Measurements from ENCODE around the gene TENM4. TPM values are rescaled to one million over a fixed set of nuclear protein-coding genes. Genes with fewer than 3 reads are reported as not detected.
A peak's percentile ranks its signal among the peaks of the same experiment; 100 is the strongest.
"Not testable (repeated sequence)": the region's sequence is repeated elsewhere in the genome, so short reads cannot be mapped to it uniquely, and the experiment has no call there.

The TENM4 gene
- total RNA-seq, 8 experiments from 2014 or later = 0.59 to 82.2 (median 24.2) TPM

DNA sequence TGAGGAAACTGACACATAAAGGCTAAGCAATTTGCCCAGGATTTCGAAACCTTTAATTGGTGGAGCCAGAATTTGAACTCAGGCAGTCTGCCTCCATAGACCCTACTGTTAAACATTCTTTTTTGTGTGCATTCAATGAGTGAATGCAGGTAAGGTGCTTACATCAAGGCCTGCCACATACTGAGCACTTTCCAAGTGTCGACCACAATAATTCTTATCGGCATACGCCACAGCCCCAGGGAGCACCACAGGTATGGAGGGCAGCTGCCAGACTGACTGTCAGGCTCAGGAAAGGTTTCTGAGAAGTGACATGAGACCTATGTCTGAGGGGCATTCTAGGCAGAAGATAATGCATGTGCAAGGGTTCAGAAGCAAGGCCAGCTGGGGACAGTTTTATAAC is 531.4 kb downstream of the TENM4 start:
- Histone ChIP-seq H3K27ac (no peak overlapping the region), H3K4me1 (replicated peaks in 1 of 2) (peaks cover 8 to 23% of the 10 kb centered on the region in 2 donors), H3K4me3 (no peak overlapping the region)
- WGBS, 10 experiments = 40 to 100% (median 95%) methylated on average over 1 to 4 of the region's 4 CpGs; no CpG with 5 or more reads in 4 of the 10 experiments
- in situ Hi-C loops (cut with MboI; ENCODE audit: low pct_unique_long_range_greater_than_20kb in 2 of 9, low sequenced_read_pairs in 9 of 9, unreplicated experiment in 9 of 9) = no loop called here
- no peak for ATAC-seq (replicated peaks in 6 of 8)

- Histone ChIP-seq H3K27ac (no peak overlapping the region), H3K4me3 (no peak overlapping the region), H3K4me1 (replicated peaks in 1 of 2) (peaks cover 0 to 15% of the 10 kb centered on the region in 2 donors)
- in situ Hi-C loops (cut with MboI; ENCODE audit: low pct_unique_long_range_greater_than_20kb in 2 of 9, low sequenced_read_pairs in 9 of 9, unreplicated experiment in 9 of 9) = no loop called here
- WGBS, 10 experiments = 70 to 97% (median 90%) methylated on average over 2 to 4 of the region's 4 CpGs; no CpG with 5 or more reads in 5 of the 10 experiments
- ATAC-seq (replicated peaks in 6 of 8) = no peak
These were observed 533.2 kb downstream of the TENM4 start for GRCh38 chr11:78907636-78908035.

DNA sequence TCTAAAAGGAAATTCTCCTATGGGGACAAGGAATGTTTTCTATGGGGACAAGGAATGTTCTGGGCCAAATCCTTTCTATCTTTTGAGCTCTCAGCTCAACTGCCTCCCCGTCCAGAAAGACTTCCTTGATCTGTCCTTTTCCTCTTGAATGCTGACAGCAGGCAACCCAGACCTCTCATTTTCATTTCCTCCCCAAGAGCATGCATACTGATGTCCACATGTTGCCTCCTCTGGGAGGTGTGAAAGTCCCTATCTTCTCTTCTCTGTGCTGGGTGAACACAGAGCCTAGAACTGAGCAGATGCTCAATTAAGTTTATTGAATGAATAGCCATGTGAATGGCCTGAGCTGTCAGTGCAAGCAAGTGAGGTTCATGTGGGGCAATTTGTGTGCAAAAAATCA is 534.3 kb downstream of the TENM4 start:
- Histone ChIP-seq H3K4me1 (replicated peaks in 1 of 2) (peaks cover 2 to 15% of the 10 kb centered on the region in 2 donors), H3K27ac (no peak overlapping the region), H3K4me3 (no peak overlapping the region)
- 0 to 100% (median 82%) methylated on average over 1 of the region's 1 CpG; no CpG with 5 or more reads in 4 of the 10 experiments for WGBS, 10 experiments
- no peak for ATAC-seq (replicated peaks in 6 of 8)
- in situ Hi-C loops (cut with MboI; ENCODE audit: low pct_unique_long_range_greater_than_20kb in 2 of 9, low sequenced_read_pairs in 9 of 9, unreplicated experiment in 9 of 9) = no loop called here

DNA sequence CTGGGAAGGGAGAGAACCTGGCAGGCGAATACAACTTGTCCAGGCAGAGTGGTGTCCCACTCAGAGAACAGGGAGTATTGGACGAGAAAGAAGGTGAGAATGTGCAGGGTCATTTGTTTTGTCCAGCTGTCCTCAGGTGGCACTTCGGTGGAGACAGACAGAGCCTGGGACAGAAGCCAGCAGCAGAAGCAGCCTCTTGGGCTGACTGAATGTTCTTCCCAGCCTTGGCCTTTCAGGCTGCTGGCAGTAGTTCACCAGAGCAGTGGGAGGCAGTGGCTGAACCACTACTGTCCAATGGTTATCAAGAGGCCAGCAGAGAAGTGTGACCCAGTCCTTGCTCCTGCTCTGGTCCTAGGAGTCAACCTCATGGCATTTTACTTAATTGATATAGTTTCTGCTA is 535.1 kb downstream of the TENM4 start:
- H3K27ac ChIP-seq = no peak overlapping the region
- 20 to 100% (median 100%) methylated on average over 1 to 2 of the region's 3 CpGs; no CpG with 5 or more reads in 6 of the 10 experiments for WGBS, 10 experiments
- H3K4me3 ChIP-seq = no peak overlapping the region
- ATAC-seq (replicated peaks in 6 of 8) = no peak
- in situ Hi-C loops (cut with MboI; ENCODE audit: low pct_unique_long_range_greater_than_20kb in 2 of 9, low sequenced_read_pairs in 9 of 9, unreplicated experiment in 9 of 9) = no loop called here
- H3K4me1 ChIP-seq (replicated peaks in 1 of 2) = peaks cover 5 to 7% of the 10 kb centered on the region in 2 donors

- 75 to 96% (median 94%) methylated on average over 1 to 13 of the region's 43 CpGs; no CpG with 5 or more reads in 5 of the 10 experiments for WGBS, 10 experiments
- H3K27ac ChIP-seq = no peak overlapping the region
- no peak overlapping the region for H3K4me3 ChIP-seq
- in situ Hi-C loops (cut with MboI; ENCODE audit: low pct_unique_long_range_greater_than_20kb in 2 of 9, low sequenced_read_pairs in 9 of 9, unreplicated experiment in 9 of 9) = no loop called here
- no peak for ATAC-seq (replicated peaks in 6 of 8)
- H3K4me1 ChIP-seq (replicated peaks in 1 of 2) = peaks cover 7 to 12% of the 10 kb centered on the region in 2 donors
These were observed 537.9 kb downstream of the TENM4 start for GRCh38 chr11:78902771-78903507.

GRCh38 chr11:78901831-78902230 is 539.0 kb downstream of the TENM4 start:
- 20 to 100% (median 90%) methylated on average over 1 to 5 of the region's 5 CpGs; no CpG with 5 or more reads in 1 of the 10 experiments for whole genome bisulfite sequencing, 10 experiments
- peaks cover 11 to 18% of the 10 kb centered on the region in 2 donors for H3K4me1 ChIP-seq (replicated peaks in 1 of 2)
- in situ Hi-C loops (cut with MboI; ENCODE audit: low pct_unique_long_range_greater_than_20kb in 2 of 9, low sequenced_read_pairs in 9 of 9, unreplicated experiment in 9 of 9) = no loop called here
- no peak overlapping the region for H3K27ac ChIP-seq
- no peak overlapping the region for H3K4me3 ChIP-seq
- ATAC-seq (replicated peaks in 6 of 8) = no peak

GRCh38 chr11:78898266-78898775 is 542.5 kb downstream of the TENM4 start:
- Histone ChIP-seq H3K4me3 (no peak overlapping the region), H3K4me1 (replicated peaks in 1 of 2) (peaks cover 20 to 21% of the 10 kb centered on the region in 2 donors), H3K27ac (no peak overlapping the region)
- 86 to 100% methylated on average over 1 of the region's 1 CpG; no CpG with 5 or more reads in 8 of the 10 experiments for WGBS, 10 experiments
- in situ Hi-C loops (cut with MboI; ENCODE audit: low pct_unique_long_range_greater_than_20kb in 2 of 9, low sequenced_read_pairs in 9 of 9, unreplicated experiment in 9 of 9) = no loop called here
- ATAC-seq (replicated peaks in 6 of 8) = peak in 5 of 8 experiments; percentile 22 to 79 (median 59)

GRCh38 chr11:78893996-78894395 is 546.8 kb downstream of the TENM4 start:
- H3K4me1 ChIP-seq (replicated peaks in 1 of 2) = peaks cover 21 to 24% of the 10 kb centered on the region in 2 donors
- WGBS, 10 experiments = 17 to 100% (median 79%) methylated on average over 1 to 2 of the region's 2 CpGs; no CpG with 5 or more reads in 6 of the 10 experiments
- no peak overlapping the region for H3K4me3 ChIP-seq
- in situ Hi-C loops (cut with MboI; ENCODE audit: low pct_unique_long_range_greater_than_20kb in 2 of 9, low sequenced_read_pairs in 9 of 9, unreplicated experiment in 9 of 9) = no loop called here
- ATAC-seq (replicated peaks in 6 of 8) = peak in 1 of 8 experiments; percentile 26
- no peak overlapping the region for H3K27ac ChIP-seq

- H3K4me1 ChIP-seq (replicated peaks in 1 of 2) = peaks cover 8 to 15% of the 10 kb centered on the region in 2 donors
- H3K4me3 ChIP-seq = no peak overlapping the region
- H3K27ac ChIP-seq = peak overlapping the region in 1 of 2 donors; percentile 52
- in situ Hi-C loops (cut with MboI; ENCODE audit: low pct_unique_long_range_greater_than_20kb in 2 of 9, low sequenced_read_pairs in 9 of 9, unreplicated experiment in 9 of 9) = no loop called here
- 70 to 100% (median 100%) methylated on average over 3 to 7 of the region's 12 CpGs; no CpG with 5 or more reads in 7 of the 10 experiments for WGBS, 10 experiments
- no peak for ATAC-seq (replicated peaks in 6 of 8)
These were observed 551.1 kb downstream of the TENM4 start for GRCh38 chr11:78889698-78890097.

GRCh38 chr11:78886616-78887015 is 554.2 kb downstream of the TENM4 start:
- no peak overlapping the region for H3K27ac ChIP-seq
- no peak for ATAC-seq (replicated peaks in 6 of 8)
- H3K4me1 ChIP-seq (replicated peaks in 1 of 2) = peaks cover 5 to 6% of the 10 kb centered on the region in 2 donors
- in situ Hi-C loops (cut with MboI; ENCODE audit: low pct_unique_long_range_greater_than_20kb in 2 of 9, low sequenced_read_pairs in 9 of 9, unreplicated experiment in 9 of 9) = no loop called here
- no peak overlapping the region for H3K4me3 ChIP-seq
- 0 to 100% (median 82%) methylated on average over 1 to 3 of the region's 3 CpGs; no CpG with 5 or more reads in 1 of the 10 experiments for WGBS, 10 experiments

DNA sequence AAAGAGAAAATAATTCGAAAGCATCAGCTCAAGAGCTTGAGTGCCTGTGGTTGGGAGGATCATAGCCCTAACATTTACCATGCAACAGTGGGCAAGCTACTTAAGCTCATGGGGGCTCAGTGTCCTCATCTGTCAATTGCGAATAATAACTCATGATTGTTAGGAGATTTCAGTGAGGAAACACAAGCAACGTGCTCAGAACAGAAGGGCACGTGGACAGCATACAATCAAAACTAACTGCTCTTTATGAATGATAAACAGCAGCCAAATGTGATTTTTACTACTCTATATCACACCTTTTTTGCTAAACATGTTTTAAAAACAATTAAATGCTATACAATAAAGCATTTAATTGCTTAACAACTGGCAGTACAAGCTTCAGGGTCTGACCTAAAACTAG is 556.1 kb downstream of the TENM4 start:
- no peak for ATAC-seq (replicated peaks in 6 of 8)
- 20 to 100% (median 75%) methylated on average over 1 to 4 of the region's 4 CpGs; no CpG with 5 or more reads in 3 of the 10 experiments for WGBS, 10 experiments
- no peak overlapping the region for H3K4me3 ChIP-seq
- peaks cover 5 to 6% of the 10 kb centered on the region in 2 donors for H3K4me1 ChIP-seq (replicated peaks in 1 of 2)
- no peak overlapping the region for H3K27ac ChIP-seq
- in situ Hi-C loops (cut with MboI; ENCODE audit: low pct_unique_long_range_greater_than_20kb in 2 of 9, low sequenced_read_pairs in 9 of 9, unreplicated experiment in 9 of 9) = no loop called here

- no peak overlapping the region for H3K4me3 ChIP-seq
- no peak for ATAC-seq (replicated peaks in 6 of 8)
- WGBS, 10 experiments = 53 to 100% (median 96%) methylated on average over 1 to 5 of the region's 5 CpGs; no CpG with 5 or more reads in 1 of the 10 experiments
- in situ Hi-C loops (cut with MboI; ENCODE audit: low pct_unique_long_range_greater_than_20kb in 2 of 9, low sequenced_read_pairs in 9 of 9, unreplicated experiment in 9 of 9) = no loop called here
- H3K27ac ChIP-seq = no peak overlapping the region
- H3K4me1 ChIP-seq (replicated peaks in 1 of 2) = no peaks in the 10 kb centered on the region
These were observed 557.3 kb downstream of the TENM4 start for GRCh38 chr11:78883506-78883905.

- H3K27ac ChIP-seq; ATAC-seq (replicated peaks in 6 of 8); H3K4me3 ChIP-seq; in situ Hi-C loops (cut with MboI; ENCODE audit: low pct_unique_long_range_greater_than_20kb in 2 of 9, low sequenced_read_pairs in 9 of 9, unreplicated experiment in 9 of 9): not testable (repeated sequence)
- 90 to 100% methylated on average over 2 of the region's 54 CpGs; no CpG with 5 or more reads in 8 of the 10 experiments for WGBS, 10 experiments
- peaks cover 0 to 15% of the 10 kb centered on the region in 2 donors for H3K4me1 ChIP-seq (replicated peaks in 1 of 2)
These were observed 561.5 kb downstream of the TENM4 start for GRCh38 chr11:78879094-78879980.

All from motor neuron (in vitro differentiated cells).